Dermis blood vessel endothelial cell (primary cell): ENCODE results near the gene UBXN6. TPM values are rescaled to one million over a fixed set of nuclear protein-coding genes. Genes with fewer than 3 reads are reported as not detected.

ENCODE experiments used
- DNase-seq: peaks from one replicate; pipeline ENCODE4 v3.0.0; 2010
- total RNA-seq: library from RNA; depleted of rRNA; stranded (reverse); fragments of >200 nt; gene quantifications from 2 replicates; pipeline ENCODE4 v1.2.3, GENCODE V29; 2014

Gene UBXN6
- total RNA-seq = 80.7 and 96.5 TPM in 2 replicates

GRCh38 chr19:4457654-4458395 is at the start of gene UBXN6:
Gene UBXN6 (minus strand): TSS chr19:4457794. CDS start chr19:4457697, 97 bp downstream.
- peak; percentile 99 for DNase-seq

GRCh38 chr19:4507150-4507452 is 49.5 kb upstream of the UBXN6 start:
- DNase-seq = no peak

- DNase-seq = peak; percentile 73
These were observed 49.0 kb upstream of the UBXN6 start for GRCh38 chr19:4506449-4507149.

GRCh38 chr19:4505570-4506448 is 48.2 kb upstream of the UBXN6 start:
- DNase-seq = no peak

- no peak for DNase-seq
These were observed 47.4 kb upstream of the UBXN6 start for GRCh38 chr19:4504891-4505569.

- no peak for DNase-seq
These were observed 46.7 kb upstream of the UBXN6 start for GRCh38 chr19:4504297-4504701.

- no peak for DNase-seq
These were observed 46.2 kb upstream of the UBXN6 start for GRCh38 chr19:4503825-4504170.

GRCh38 chr19:4503132-4503824 is 45.7 kb upstream of the UBXN6 start:
- DNase-seq = no peak

- no peak for DNase-seq
These were observed 44.9 kb upstream of the UBXN6 start for GRCh38 chr19:4502282-4503131.

- DNase-seq = no peak
These were observed 44.1 kb upstream of the UBXN6 start for GRCh38 chr19:4501691-4502090.

GRCh38 chr19:4500841-4501591 is 43.4 kb upstream of the UBXN6 start:
- no peak for DNase-seq

GRCh38 chr19:4499855-4500254 is 42.3 kb upstream of the UBXN6 start:
- DNase-seq = no peak

- DNase-seq = no peak
These were observed 41.7 kb upstream of the UBXN6 start for GRCh38 chr19:4499318-4499717.

GRCh38 chr19:4498694-4499093 is 41.1 kb upstream of the UBXN6 start:
- DNase-seq = no peak

- no peak for DNase-seq
These were observed 40.3 kb upstream of the UBXN6 start for GRCh38 chr19:4497770-4498389.

GRCh38 chr19:4496304-4496703 is 38.7 kb upstream of the UBXN6 start:
- DNase-seq = no peak

GRCh38 chr19:4495471-4495870 is 37.9 kb upstream of the UBXN6 start:
- DNase-seq = no peak

- no peak for DNase-seq
These were observed 37.1 kb upstream of the UBXN6 start for GRCh38 chr19:4494691-4495064.

- no peak for DNase-seq
These were observed 36.5 kb upstream of the UBXN6 start for GRCh38 chr19:4493929-4494690.
